AG09309 (cell line): Measurements from ENCODE around the gene CNIH2.

ENCODE experiments used
- DNase-seq: peaks from one replicate; pipeline ENCODE4 v3.0.0-alpha.2; 2010; ENCODE audit warnings: low read depth
- H3K4me3 ChIP-seq: 2 replicates; pipeline ENCODE4 v1.5.1; 2011; ENCODE audit warnings: mild to moderate bottlenecking, low read depth, low read length, moderate library complexity; ENCODE audit not compliant: control insufficient read depth
- TF ChIP-seq, protein P1 (sequence below): IDR thresholded peaks from 2 replicates; pipeline ENCODE4 v1.5.1; 2011; ENCODE audit warnings: mild to moderate bottlenecking, low read depth, low read length, inconsistent platforms; ENCODE audit not compliant: insufficient read depth, control insufficient read depth; ENCODE audit errors: missing control alignments

Gene CNIH2

GRCh38 chr11:66324664-66325063 lies 46.7 kb downstream of the CNIH2 start:
- TF ChIP-seq, protein P1, sequence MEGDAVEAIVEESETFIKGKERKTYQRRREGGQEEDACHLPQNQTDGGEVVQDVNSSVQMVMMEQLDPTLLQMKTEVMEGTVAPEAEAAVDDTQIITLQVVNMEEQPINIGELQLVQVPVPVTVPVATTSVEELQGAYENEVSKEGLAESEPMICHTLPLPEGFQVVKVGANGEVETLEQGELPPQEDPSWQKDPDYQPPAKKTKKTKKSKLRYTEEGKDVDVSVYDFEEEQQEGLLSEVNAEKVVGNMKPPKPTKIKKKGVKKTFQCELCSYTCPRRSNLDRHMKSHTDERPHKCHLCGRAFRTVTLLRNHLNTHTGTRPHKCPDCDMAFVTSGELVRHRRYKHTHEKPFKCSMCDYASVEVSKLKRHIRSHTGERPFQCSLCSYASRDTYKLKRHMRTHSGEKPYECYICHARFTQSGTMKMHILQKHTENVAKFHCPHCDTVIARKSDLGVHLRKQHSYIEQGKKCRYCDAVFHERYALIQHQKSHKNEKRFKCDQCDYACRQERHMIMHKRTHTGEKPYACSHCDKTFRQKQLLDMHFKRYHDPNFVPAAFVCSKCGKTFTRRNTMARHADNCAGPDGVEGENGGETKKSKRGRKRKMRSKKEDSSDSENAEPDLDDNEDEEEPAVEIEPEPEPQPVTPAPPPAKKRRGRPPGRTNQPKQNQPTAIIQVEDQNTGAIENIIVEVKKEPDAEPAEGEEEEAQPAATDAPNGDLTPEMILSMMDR = no peak
- no peak overlapping the region for H3K4me3 ChIP-seq
- no peak for DNase-seq

DNA sequence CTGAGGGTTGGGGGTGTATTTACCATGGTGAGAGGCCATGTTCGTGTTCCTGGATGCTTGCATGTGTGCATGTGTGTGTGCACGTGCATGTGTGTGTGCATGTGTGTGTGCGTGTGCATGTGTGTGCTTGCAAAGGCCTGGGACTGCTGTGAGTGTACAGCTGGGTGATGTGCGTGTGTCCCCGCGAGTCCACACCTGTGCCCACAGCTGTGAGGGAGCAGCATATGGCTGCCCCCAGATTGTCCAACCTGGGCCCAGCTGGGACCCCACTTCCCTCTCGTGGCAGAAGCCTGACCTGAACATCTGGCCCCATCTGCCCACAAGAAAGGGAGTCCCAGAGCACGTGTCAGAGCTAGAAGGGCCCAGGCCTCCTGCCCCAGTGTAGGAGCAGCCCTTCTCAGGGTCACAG lies 47.3 kb downstream of the CNIH2 start:
- TF ChIP-seq, protein P1 = no peak
- H3K4me3 ChIP-seq = no peak overlapping the region
- DNase-seq = no peak

DNA sequence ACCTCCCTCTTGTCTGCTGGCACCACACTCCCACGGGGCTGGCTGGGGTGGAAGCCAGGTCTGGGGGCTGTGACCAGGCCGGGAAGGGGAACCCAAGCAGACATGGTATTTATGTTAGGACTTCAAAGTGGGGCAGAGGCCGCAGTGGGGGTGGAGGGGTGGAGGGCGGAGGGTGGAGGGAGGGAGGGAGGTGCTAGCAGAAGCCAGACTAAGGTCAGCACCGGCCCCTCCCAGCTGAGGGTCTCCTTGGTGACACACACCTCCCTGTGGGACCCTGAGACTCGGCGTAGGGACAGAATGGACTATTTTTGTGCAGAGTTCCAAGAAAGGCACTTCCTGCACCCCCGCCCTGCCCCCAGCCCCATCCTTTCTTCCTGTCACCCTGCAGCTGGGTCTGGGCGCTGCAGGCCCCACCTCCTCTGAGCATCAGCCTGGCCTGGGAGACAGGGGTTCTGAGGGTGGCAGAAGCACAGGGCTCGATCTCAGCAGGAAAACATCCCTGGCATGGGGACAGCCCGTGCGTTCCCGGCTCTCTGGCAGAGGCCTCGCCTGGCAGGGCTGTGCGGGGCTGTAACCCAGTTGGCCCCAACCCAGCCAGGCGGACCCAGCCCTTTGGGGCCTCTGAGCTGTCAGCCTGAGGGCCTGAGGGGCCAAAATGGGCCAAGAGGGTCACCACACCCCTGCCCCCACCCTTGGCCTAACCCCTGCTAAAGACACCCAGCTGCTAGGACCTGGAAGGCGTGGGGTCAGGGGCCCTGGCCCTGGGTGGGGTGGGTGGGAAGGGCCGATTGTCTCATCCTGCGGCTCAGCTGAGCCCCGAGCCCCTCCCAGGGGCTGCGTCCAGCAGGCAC lies 48.5 kb downstream of the CNIH2 start:
- no peak overlapping the region for H3K4me3 ChIP-seq
- TF ChIP-seq, protein P1 = no peak
- no peak for DNase-seq

- DNase-seq = no peak
- TF ChIP-seq, protein P1 = no peak
- no peak overlapping the region for H3K4me3 ChIP-seq
Measured at GRCh38 chr11:66327171-66328030, 49.4 kb downstream of the CNIH2 start.

- no peak overlapping the region for H3K4me3 ChIP-seq
- DNase-seq = no peak
- TF ChIP-seq, protein P1 = no peak
Measured at GRCh38 chr11:66328031-66328301, 50.0 kb downstream of the CNIH2 start.

- TF ChIP-seq, protein P1 = peak; percentile 94
- no peak overlapping the region for H3K4me3 ChIP-seq
- DNase-seq = no peak
Measured at GRCh38 chr11:66328302-66329144, 50.5 kb downstream of the CNIH2 start.
